Measurements from ENCODE around the gene CAB39L.

CAB39L gene

DNA sequence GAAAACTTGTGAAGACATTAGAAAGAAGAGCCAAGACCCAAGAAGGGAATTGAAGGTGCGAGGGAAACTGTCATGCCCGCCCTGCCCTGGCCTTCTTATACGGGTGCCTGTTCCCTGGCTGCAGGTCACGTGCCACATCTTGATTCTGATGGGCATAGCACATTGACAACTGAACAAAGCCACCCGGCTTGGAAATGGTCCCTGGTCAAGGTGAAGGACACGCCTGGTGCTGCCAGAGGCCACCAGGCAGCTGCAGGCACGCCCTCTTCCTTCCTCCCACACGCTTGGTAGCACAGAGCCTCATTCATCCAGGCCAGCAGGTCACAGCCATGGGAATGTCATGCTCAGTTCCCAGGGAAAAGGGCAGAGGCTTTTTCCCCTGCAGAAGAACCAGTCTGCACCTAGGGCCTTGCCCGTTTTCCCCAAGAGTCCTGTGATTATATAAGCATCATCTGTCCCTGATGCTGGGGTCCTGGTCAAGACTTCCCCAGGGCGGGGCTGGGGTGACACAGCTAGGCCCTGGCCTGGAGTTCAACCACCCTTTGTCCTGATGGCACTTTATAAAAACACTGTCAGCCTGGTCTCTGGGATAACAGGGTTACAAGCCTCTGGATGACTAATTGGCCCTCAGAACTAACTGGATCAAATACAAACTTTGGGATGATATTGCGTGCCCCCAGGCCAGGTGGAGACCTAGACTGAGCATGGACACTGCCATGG, 140.2 kb downstream of the CAB39L start:
- no peak overlapping the region for H3K4me3 ChIP-seq (ENCODE audit: control insufficient read depth, low read depth, low read length)
- TF ChIP-seq, protein P1, sequence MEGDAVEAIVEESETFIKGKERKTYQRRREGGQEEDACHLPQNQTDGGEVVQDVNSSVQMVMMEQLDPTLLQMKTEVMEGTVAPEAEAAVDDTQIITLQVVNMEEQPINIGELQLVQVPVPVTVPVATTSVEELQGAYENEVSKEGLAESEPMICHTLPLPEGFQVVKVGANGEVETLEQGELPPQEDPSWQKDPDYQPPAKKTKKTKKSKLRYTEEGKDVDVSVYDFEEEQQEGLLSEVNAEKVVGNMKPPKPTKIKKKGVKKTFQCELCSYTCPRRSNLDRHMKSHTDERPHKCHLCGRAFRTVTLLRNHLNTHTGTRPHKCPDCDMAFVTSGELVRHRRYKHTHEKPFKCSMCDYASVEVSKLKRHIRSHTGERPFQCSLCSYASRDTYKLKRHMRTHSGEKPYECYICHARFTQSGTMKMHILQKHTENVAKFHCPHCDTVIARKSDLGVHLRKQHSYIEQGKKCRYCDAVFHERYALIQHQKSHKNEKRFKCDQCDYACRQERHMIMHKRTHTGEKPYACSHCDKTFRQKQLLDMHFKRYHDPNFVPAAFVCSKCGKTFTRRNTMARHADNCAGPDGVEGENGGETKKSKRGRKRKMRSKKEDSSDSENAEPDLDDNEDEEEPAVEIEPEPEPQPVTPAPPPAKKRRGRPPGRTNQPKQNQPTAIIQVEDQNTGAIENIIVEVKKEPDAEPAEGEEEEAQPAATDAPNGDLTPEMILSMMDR (IDR thresholded peaks at IDR 0.05; ENCODE audit: control insufficient read depth, insufficient read depth, low read depth, low read length, missing control alignments): no peak
- no peak for DNase-seq (ENCODE audit: low read depth)

DNA sequence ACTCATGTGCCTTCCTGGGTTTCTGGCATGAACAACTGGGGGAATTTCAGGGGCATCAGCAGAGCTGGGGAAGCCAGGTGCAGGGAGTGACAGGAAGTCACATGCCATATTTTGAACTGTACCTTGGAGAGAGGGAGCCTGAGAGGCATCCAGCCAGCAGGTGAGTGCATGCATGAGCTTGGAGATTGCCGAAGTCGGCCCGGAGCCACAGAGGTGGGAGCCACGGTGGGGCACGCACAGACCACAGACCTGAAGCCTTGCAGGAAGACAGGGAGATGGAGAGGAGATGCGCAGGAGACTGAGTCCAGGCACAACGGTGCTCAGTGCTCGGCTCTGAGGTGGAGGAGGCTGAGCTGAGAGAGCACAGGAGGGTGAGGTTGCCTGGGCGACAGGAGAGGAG, 141.0 kb downstream of the CAB39L start:
- TF ChIP-seq, protein P1 (IDR thresholded peaks at IDR 0.05; ENCODE audit: control insufficient read depth, insufficient read depth, low read depth, low read length, missing control alignments): no peak

DNA sequence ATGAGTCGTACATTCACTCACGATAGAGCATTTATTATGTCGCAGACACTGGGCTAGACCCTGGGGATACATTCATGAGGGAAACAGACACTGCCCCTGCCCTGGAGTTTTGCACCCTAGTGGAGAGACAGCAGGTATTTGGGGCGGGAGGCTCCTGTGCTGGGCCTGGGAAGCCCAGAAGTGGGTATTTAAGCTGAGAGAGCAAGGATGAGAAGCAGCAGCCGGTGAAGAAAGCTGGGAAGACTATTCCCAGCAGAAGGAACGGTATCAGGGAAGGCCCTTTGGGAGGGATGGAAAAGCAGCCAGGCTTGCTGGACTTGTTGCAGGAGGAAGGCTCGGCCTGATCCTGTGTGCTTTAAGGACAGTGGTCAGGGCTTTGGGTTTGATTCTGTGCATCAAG, 141.6 kb downstream of the CAB39L start:
- DNase-seq (ENCODE audit: low read depth): no peak
- TF ChIP-seq, protein P1 (IDR thresholded peaks at IDR 0.05; ENCODE audit: control insufficient read depth, insufficient read depth, low read depth, low read length, missing control alignments): no peak
- H3K4me3 ChIP-seq (ENCODE audit: control insufficient read depth, low read depth, low read length): no peak overlapping the region

More for the DNA sequence above, 141.0 kb downstream of the CAB39L start:
- no peak overlapping the region for H3K4me3 ChIP-seq (ENCODE audit: control insufficient read depth, low read depth, low read length)
- no peak for DNase-seq (ENCODE audit: low read depth)

DNA sequence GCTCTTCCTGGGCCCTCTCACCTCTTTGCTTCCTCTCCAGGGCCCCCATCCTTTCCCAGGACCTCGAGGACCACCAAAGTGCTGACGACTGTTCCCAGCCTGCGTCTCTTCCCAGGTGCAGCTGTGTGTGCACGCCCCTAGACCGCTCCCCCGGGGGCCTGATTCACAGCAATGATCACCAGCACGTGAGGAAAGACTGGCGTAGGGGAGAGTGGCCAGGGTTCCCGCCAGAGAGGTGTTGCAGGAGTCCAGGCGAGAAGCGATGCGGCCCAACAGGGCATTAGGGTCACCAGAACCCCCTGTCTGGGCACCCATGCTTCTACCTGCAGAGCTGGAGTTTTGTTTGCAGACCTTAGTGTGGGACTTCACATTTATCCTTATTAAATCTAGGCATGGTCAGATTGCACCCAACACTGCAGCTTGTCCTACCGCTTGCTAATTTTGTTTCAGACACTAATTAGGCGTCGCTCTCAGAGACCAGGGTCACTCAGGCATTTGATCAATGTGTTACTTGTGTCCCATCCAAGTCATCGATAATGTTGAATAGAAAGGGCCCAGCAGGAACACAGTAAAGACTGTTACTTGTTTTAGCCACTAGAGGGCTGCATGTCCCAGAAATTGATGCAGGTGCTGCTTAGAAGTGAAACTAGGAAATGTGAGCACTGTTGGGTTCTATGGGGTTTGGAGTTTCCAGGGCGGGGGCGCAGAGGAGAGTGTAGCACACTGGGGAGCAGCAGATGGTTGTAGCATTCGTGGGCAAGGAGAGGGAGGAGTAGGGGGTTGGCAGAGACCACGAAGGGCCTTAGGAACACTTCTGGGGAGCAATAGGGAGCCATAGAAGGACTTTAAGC, 142.9 kb downstream of the CAB39L start:
- H3K4me3 ChIP-seq (ENCODE audit: control insufficient read depth, low read depth, low read length): 0 out of 2 replicates have a peak overlapping the region, but pooled peaks have one; percentile 15
- TF ChIP-seq, protein P1 (IDR thresholded peaks at IDR 0.05; ENCODE audit: control insufficient read depth, insufficient read depth, low read depth, low read length, missing control alignments): peak; percentile 85
- DNase-seq (ENCODE audit: low read depth): no peak

DNA sequence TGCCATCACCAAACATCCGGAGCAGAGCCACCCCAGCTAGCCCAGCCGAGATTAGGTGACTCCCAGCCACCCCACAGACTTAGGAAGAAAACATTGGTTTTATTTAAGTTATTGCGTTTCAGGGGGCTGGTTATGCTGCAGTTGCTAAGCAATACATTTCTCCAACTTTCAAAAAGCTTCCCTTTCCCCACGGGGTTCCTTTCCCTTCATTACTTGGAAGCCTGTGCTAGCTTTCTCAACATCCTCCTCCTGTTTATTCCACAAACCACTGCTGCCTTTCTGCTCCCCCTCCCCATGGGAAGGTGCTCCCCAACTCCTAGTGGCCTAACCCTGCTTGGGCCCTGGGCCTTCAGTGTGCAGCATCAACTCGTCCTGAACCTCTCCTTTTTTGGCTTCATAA, 143.6 kb downstream of the CAB39L start:
- no peak overlapping the region for H3K4me3 ChIP-seq (ENCODE audit: control insufficient read depth, low read depth, low read length)
- TF ChIP-seq, protein P1 (IDR thresholded peaks at IDR 0.05; ENCODE audit: control insufficient read depth, insufficient read depth, low read depth, low read length, missing control alignments): no peak
- DNase-seq (ENCODE audit: low read depth): no peak

DNA sequence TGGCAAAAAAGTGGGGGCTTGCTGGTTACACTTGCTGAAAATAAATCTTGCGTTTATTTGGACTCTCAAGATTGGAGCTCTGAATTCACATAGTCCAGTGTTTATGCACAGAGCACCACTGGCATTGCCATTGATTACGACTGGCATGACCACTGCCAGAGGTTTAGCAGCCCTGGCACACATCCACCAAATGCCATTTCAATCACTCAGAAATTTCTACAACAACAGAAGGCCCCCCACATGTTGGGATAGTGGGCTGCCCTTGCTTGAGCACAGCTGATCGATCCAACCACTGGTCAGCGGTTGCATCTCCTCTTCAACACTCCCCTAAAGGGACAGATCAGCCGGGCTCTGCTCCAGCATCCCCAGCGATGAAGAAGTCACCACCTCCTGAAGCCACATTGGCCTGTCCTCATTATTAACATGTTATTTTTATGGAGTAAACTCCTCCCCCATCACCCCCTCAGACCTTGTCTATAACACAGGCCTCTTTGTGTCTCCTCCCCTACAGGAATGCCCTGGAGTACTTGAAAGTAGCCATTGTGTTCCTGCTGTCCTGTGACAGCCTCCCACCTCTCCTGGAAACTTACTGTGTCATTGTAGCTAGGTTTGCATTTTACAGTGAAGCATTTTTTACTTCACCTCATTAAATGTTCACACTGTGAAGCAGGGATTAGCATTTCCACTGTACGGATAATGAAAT, 144.8 kb downstream of the CAB39L start:
- H3K4me3 ChIP-seq (ENCODE audit: control insufficient read depth, low read depth, low read length): no peak overlapping the region
- no peak for DNase-seq (ENCODE audit: low read depth)
- TF ChIP-seq, protein P1 (IDR thresholded peaks at IDR 0.05; ENCODE audit: control insufficient read depth, insufficient read depth, low read depth, low read length, missing control alignments): no peak

Measured in AG09309 (cell line).